Measurements from ENCODE around the gene MTMR12. TPM values are rescaled to one million over a fixed set of nuclear protein-coding genes. Genes with fewer than 3 reads are reported as not detected.
"Not testable (repeated sequence)": the region's sequence is repeated elsewhere in the genome, so short reads cannot be mapped to it uniquely, and the experiment has no call there.

MTMR12 gene
- total and polyA plus RNA-seq, 12 donors = 5.4 to 27.2 (median 19.2) TPM

GRCh38 chr5:32325616-32326015, 12.9 kb upstream of the MTMR12 start:
- TF ChIP-seq, protein P1, sequence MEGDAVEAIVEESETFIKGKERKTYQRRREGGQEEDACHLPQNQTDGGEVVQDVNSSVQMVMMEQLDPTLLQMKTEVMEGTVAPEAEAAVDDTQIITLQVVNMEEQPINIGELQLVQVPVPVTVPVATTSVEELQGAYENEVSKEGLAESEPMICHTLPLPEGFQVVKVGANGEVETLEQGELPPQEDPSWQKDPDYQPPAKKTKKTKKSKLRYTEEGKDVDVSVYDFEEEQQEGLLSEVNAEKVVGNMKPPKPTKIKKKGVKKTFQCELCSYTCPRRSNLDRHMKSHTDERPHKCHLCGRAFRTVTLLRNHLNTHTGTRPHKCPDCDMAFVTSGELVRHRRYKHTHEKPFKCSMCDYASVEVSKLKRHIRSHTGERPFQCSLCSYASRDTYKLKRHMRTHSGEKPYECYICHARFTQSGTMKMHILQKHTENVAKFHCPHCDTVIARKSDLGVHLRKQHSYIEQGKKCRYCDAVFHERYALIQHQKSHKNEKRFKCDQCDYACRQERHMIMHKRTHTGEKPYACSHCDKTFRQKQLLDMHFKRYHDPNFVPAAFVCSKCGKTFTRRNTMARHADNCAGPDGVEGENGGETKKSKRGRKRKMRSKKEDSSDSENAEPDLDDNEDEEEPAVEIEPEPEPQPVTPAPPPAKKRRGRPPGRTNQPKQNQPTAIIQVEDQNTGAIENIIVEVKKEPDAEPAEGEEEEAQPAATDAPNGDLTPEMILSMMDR (IDR thresholded peaks at IDR 0.05) = no peak
- intact Hi-C loops (cut with DNase I) = loop anchor here in 2 of 10 donors (5.0 to 10.0 kb wide), 2 partner anchors 51 to 93 kb away; no protein-coding TSS in a partner anchor
- peaks cover 0 to 20% (median 4%) of the 10 kb centered on the region in 9 donors for H3K4me1 ChIP-seq
- no peaks in the 10 kb centered on the region for H3K27me3 ChIP-seq
- ATAC-seq (no peak), DNase-seq (no peak)
- no peak overlapping the region for H3K27ac ChIP-seq
- H3K9me3 ChIP-seq = peaks cover 0 to 13% (median 0%) of the 10 kb centered on the region in 11 donors
- no peaks in the 10 kb centered on the region for H3K36me3 ChIP-seq
- no peak overlapping the region for H3K4me3 ChIP-seq
- 93 to 94% methylated on average over 3 to 4 of the region's 4 CpGs for WGBS, 2 donors

- peaks cover 0 to 17% (median 4%) of the 10 kb centered on the region in 9 donors for H3K4me1 ChIP-seq
- 52 to 55% methylated on average over 3 of the region's 3 CpGs for WGBS, 2 donors
- TF ChIP-seq, protein P1 (IDR thresholded peaks at IDR 0.05) = no peak
- no peak overlapping the region for H3K4me3 ChIP-seq
- peaks cover 0 to 13% (median 0%) of the 10 kb centered on the region in 11 donors for H3K9me3 ChIP-seq
- intact Hi-C loops (cut with DNase I) = loop anchor here in 2 of 10 donors (5.0 to 10.0 kb wide), 2 partner anchors 50 to 93 kb away; no protein-coding TSS in a partner anchor
- ATAC-seq (peak in 4 of 8 donors; percentile 27 to 39 (median 34)), DNase-seq (no peak)
- no peaks in the 10 kb centered on the region for H3K27me3 ChIP-seq
- no peaks in the 10 kb centered on the region for H3K36me3 ChIP-seq
- H3K27ac ChIP-seq = peak overlapping the region in 2 of 10 donors; percentile 3 to 9
Observed at GRCh38 chr5:32325062-32325461, 12.3 kb upstream of the MTMR12 start.

GRCh38 chr5:32323741-32324140, 11.0 kb upstream of the MTMR12 start:
- TF ChIP-seq, protein P1 (IDR thresholded peaks at IDR 0.05) = no peak
- H3K36me3 ChIP-seq = no peaks in the 10 kb centered on the region
- H3K4me3 ChIP-seq = no peak overlapping the region
- no peaks in the 10 kb centered on the region for H3K27me3 ChIP-seq
- H3K4me1 ChIP-seq = peaks cover 0 to 9% (median 3%) of the 10 kb centered on the region in 9 donors
- DNase-seq = no peak
- intact Hi-C loops (cut with DNase I) = loop anchor here in 1 of 10 donors (10.0 kb wide), 1 partner anchor 49 kb away; no protein-coding TSS in a partner anchor
- WGBS, 2 donors = 78 to 83% methylated on average over 8 of the region's 8 CpGs
- peaks cover 0 to 13% (median 0%) of the 10 kb centered on the region in 11 donors for H3K9me3 ChIP-seq
- no peak overlapping the region for H3K27ac ChIP-seq
- no peak for ATAC-seq

DNA sequence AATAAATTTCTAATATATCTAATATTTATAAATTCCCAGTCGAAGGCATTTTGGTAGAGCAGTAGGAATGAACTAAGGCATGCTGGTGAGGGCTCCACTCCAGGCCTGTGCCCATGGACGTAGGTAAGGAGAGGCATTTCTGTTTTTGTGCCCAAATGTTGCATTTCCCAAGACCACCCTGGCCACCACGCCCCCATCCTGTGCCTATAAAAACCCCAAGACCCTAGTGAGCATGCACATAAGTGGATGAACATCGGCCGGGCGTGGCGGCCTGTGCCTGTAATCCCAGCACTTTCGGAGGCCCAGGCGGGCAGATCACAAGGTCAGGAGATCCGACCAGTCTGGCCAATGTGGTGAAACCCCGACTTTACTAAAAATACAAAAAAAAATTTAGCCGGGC, 10.1 kb upstream of the MTMR12 start:
- intact Hi-C loops (cut with DNase I) = loop anchor here in 1 of 10 donors (10.0 kb wide), 1 partner anchor 48 kb away; no protein-coding TSS in a partner anchor
- Histone ChIP-seq H3K9me3 (peaks cover 0 to 13% (median 0%) of the 10 kb centered on the region in 11 donors), H3K4me3 (no peak overlapping the region), H3K4me1 (peaks cover 0 to 9% (median 3%) of the 10 kb centered on the region in 9 donors), H3K27me3 (no peaks in the 10 kb centered on the region), H3K36me3 (no peaks in the 10 kb centered on the region), H3K27ac (no peak overlapping the region)
- ATAC-seq = no peak
- WGBS, 2 donors = 95% methylated on average over 12 of the region's 12 CpGs
- no peak for DNase-seq
- TF ChIP-seq, protein P1 (IDR thresholded peaks at IDR 0.05) = no peak

GRCh38 chr5:32321787-32322186, 9.0 kb upstream of the MTMR12 start:
- H3K4me3 ChIP-seq, H3K27me3 ChIP-seq, H3K27ac ChIP-seq, ATAC-seq, H3K36me3 ChIP-seq, DNase-seq, H3K4me1 ChIP-seq: not testable (repeated sequence)
- intact Hi-C loops (cut with DNase I) = loop anchor here in 1 of 10 donors (10.0 kb wide), 1 partner anchor 47 kb away; no protein-coding TSS in a partner anchor
- H3K9me3 ChIP-seq = peaks cover 0 to 13% (median 0%) of the 10 kb centered on the region in 11 donors
- WGBS, 2 donors = 85 to 95% methylated on average over 2 of the region's 2 CpGs
